Peyer's patch (tissue), 4 donors: ENCODE data around the gene ARPP21.

Experiments used
- CTCF ChIP-seq, 6 experiments: fragments of 450-650 bp in 4 of 6; fragments of 200-600 bp in 2 of 6; sonication (generic) in 1 of 6; IDR thresholded peaks; one replicate each; pipeline ENCODE4 v1.5.1; 2017 to 2019; ENCODE audit warnings: antibody characterized with exemption in 6 of 6, mild to moderate bottlenecking in 3 of 6, moderate library complexity in 1 of 6
- POLR2A ChIP-seq, 2 donors: fragments of 450-650 bp; IDR thresholded peaks; one replicate each; pipeline ENCODE4 v1.5.1; 2017; ENCODE audit warnings: antibody characterized with exemption in 2 of 2, mild to moderate bottlenecking in 2 of 2, moderate library complexity in 2 of 2

- no peak for TF ChIP-seq CTCF (IDR thresholded peaks at IDR 0.05)
- TF ChIP-seq POLR2A (IDR thresholded peaks at IDR 0.05) = no peak
These were observed 4.2 kb downstream of the ARPP21 start for GRCh38 chr3:35643495-35643894.
